GM21619 (cell line): ENCODE data around the gene ELFN2.
"Not testable (repeated sequence)": the region's sequence is repeated elsewhere in the genome, so short reads cannot be mapped to it uniquely, and the experiment has no call there.

Source experiments
- ATAC-seq: cut with Tn5 transposase; IDR thresholded peaks from one replicate; pipeline ENCODE4 v1.9.1; 2021; ENCODE audit not compliant: unreplicated experiment

ELFN2 gene

DNA sequence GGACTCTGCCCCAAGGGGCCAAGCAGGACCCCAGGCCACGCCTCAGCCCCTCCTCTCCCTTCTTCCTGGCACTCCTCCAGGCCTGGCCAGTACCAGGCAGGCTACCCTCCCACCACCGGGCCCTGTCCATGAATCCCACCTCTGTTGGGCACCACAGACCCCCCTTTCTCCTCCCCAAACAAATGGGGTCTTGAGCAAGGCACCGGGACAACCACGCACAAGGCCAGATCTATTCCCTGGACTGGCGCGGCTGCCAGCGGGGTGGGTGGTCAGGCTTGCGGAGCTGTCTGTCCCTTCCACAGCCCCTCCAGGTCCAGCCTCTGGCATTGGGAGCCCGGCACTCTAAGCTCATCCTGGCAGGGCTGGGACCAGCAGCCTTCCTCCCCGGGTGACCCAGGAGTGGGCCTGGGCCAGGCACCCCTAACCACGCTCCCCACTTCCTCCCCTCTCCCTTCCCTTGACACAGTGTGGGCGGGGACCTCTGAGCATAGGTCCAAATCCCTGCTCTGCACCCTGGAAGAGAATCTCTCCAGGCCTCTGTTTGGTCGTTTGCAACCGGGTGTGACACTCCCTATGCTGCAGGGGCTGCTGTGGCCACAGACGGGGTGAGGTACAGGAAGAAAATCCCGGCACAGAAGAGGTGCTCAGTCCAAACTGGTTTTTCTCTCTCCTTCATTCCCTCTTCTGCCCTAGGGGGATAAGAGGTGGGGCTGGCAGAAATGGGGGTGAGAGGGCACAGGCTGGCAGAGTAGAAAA lies 14.6 kb downstream of the ELFN2 start:
- ATAC-seq = no peak

GRCh38 chr22:37411655-37412054 lies 15.6 kb downstream of the ELFN2 start:
- ATAC-seq = no peak

GRCh38 chr22:37410174-37411055 lies 16.9 kb downstream of the ELFN2 start:
- ATAC-seq = no peak

- no peak for ATAC-seq
These were observed 17.7 kb downstream of the ELFN2 start for GRCh38 chr22:37409459-37410050.

DNA sequence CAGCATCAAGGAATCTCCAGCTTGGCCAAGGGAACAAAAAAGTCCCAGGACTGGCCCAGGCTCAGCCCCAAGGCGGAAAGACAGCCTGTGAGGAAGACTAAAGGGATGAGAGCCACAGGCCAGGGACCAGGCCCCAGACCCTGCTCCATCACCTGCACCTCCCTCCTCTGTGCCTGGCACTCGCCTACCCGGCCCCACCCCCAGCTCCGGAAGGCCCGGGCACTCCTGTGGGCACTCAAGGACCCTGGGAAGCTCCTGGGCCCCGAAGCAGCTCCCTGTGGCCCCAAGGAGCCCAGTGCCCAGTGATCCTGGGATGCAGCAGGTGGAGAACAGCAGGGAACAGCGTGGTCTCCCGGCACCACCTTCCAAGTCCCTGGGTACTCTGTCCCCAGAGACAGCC lies 18.2 kb downstream of the ELFN2 start:
- no peak for ATAC-seq

DNA sequence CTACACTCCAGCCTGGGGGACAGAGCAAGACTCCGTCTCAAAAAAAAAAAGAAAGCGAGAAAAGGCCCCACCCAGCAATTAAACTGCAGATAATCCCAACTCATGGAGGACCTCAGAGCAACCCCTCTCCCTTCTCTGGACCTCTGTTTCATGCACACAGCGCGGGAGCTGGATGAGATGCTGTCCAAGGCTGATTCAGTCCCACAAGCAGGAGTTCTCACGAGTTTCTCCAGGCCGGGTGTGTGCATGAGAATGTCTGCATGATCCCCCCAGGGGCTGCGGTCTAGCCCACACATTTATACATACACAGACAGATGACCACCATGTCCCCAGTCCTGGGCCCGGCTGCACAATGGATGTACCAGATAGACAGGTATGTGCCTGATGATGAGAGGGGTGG lies 19.4 kb downstream of the ELFN2 start:
- ATAC-seq = no peak

GRCh38 chr22:37406441-37407235 lies 20.6 kb downstream of the ELFN2 start:
- ATAC-seq = no peak

GRCh38 chr22:37404091-37404490 lies 23.2 kb downstream of the ELFN2 start:
- no peak for ATAC-seq

- no peak for ATAC-seq
These were observed 23.9 kb downstream of the ELFN2 start for GRCh38 chr22:37403267-37403960.

- ATAC-seq = no peak
These were observed 25.1 kb downstream of the ELFN2 start for GRCh38 chr22:37402184-37402506.

GRCh38 chr22:37401401-37402183 lies 25.7 kb downstream of the ELFN2 start:
- ATAC-seq = no peak

- ATAC-seq = no peak
These were observed 26.6 kb downstream of the ELFN2 start for GRCh38 chr22:37400719-37401118.

- not testable (repeated sequence) for ATAC-seq
These were observed 27.8 kb downstream of the ELFN2 start for GRCh38 chr22:37399457-37399856.

DNA sequence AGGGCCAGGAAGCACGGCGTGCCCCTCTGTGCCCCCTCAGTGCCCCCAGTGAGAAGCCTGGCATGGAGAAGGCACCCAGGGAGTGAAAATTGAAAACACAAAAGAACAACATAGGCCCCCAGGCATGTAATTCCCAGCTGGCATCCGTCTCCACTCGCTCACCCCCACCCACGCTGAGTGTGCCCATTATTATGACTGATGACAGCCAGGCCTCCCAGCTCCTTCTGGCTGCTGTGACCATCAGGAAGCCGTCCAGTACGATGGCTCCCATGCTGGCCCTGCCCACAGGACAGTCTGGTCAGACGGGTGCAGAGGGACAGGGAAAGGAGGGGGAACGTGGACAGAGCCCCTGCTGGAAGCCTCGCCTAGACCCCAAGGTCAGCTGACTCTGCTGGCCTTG lies 30.1 kb downstream of the ELFN2 start:
- ATAC-seq = no peak

DNA sequence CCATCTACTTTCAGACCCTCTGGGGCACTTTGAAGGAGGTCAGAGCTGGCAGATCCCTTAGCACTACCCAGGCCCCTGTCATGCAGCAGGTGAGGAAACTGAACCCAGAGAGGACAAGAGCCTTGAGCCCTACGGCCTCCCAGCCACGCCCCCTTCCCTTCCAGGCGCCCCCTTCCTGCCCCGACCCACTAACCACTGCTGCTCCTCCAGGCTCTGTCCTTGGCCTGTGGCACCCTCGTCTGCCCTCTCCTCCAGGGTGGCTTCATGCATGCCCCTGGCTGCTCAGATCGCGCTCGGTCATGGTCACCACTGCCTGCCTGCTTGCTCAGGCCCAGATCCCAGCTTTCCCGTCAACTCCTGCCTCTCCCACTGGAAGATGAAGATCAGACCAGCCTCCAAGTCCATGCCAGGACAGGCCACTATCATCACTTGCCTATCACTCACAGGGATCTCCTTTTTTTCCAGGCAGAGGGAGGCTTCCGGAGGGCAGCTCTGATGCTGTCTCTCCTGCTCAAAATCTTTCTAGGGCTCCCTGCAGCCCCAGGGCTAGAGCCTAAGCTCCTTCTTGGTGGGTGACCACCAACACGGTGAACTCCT lies 30.7 kb downstream of the ELFN2 start:
- no peak for ATAC-seq

DNA sequence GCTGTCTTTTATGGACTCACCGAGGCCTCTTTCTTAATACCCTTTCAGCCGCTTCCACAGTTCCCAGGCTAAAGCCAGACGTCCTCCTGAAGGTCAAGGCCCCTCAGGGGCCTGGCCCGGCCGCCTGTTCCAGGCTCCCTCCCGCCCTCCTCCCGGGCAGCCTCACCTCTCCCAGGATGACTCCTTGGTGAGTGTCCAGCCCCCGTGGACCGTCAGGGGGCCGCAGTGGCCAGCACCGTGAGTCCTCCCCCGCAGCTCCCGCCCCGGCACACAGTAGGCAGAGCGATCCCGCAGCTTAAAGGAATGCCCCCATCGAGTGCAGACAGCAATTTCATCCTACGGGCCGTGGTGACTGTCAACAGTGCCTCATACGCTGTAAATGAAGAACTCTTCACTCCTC lies 32.9 kb downstream of the ELFN2 start:
- ATAC-seq = no peak

DNA sequence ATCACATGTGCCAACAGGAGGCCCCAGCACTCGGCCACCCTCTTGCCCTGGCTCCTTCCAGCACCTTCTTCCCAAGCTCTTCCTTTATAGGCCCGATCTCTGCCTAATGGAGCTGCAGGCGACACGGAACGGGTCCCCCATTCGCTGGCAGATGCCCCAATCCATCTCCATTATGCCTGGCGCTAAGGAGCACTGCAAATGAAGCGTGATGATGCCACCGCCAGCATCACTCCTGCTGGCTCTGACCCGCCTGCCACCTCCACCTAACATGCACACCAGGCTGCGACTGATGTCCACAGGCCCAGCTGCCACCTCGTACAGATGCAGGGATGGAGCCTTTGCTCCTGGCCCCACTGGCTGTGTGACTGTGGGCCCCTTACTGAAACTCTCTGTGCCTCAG lies 33.5 kb downstream of the ELFN2 start:
- ATAC-seq = no peak

GRCh38 chr22:37392721-37393328 lies 34.5 kb downstream of the ELFN2 start:
- ATAC-seq = no peak

GRCh38 chr22:37391702-37392101 lies 35.6 kb downstream of the ELFN2 start:
- ATAC-seq = no peak
